22Rv1 (cell line): ENCODE measurements around the gene XPR1.

Source experiments
- CTCF ChIP-seq: fragments of 450-650 bp; IDR thresholded peaks from 2 replicates; pipeline ENCODE4 v1.5.1; 2017; ENCODE audit warnings: mild to moderate bottlenecking
- ZFX ChIP-seq: fragments of 450-650 bp; IDR thresholded peaks from 2 replicates; pipeline ENCODE4 v1.6.1; 2017; ENCODE audit warnings: antibody characterized with exemption, borderline replicate concordance

DNA sequence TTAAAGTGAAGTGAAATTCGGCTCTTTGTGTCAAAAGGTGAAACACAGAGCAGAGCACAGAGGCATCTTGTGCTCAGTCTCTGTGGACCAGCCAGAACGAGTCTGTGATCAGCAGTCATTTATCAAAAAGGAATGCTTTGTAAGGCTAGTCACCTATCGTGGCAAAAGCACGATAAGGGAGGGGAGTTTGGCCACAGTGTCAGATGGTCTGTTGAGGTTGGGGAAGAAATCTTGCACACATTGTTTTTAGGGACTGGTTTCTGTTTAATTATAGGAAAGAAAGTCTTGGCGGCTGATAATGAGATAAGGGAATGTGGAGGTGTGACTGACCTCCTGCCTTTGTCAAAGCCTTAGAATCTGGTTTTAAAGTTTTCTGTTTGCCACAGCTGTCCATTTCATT, 222.6 kb downstream of the XPR1 start:
- TF ChIP-seq CTCF (no peak), ZFX (no peak)
